ENCODE results near the gene LRRC37A2. TPM values are rescaled to one million over a fixed set of nuclear protein-coding genes. Genes with fewer than 3 reads are reported as not detected.
"Not testable (repeated sequence)": the region's sequence is repeated elsewhere in the genome, so short reads cannot be mapped to it uniquely, and the experiment has no call there.

The LRRC37A2 gene
- total RNA-seq, 1 experiment from 2014 or later: 8.3 TPM

DNA sequence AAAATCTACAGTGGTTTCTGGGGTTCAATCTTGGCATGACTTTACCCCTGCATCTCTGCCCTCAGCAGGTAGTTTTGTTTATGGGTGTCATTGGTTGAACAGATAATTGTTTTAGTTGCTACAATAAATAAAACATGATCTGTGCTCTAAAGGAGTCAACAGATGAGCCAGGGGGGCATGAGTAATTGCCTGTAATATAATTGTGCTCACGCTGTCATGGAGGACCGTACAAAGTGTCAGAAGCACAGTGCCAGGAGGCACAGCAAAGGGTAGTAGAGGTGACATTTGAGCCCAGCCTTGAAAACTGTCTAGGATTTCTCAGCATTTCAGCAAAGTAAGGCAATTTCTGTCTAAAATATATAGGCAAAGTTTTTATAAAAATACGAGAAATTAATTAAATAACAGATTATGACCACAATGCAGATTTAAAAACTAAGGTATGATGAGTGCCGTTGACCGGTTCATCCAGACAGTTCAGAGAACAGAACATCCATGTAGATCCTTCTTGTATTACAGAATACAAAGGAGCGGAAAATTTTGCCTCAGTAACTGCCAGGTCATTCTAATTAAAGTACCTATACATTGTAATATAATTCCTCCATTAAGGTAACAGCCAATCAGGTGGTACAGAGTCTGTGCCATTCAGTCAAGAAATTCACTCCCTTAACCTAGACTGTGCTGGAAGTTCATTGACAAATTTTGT lies 12.7 kb upstream of the LRRC37A2 start:
- ATAC-seq; H3K27ac ChIP-seq (ENCODE audit: low read length); H3K4me3 ChIP-seq (ENCODE audit: low read length); H2AFZ ChIP-seq (ENCODE audit: low read length); H3K9ac ChIP-seq (ENCODE audit: low read length); BruUV-seq (replicated peaks); H3K27me3 ChIP-seq (ENCODE audit: low read length); CTCF ChIA-PET; H3K79me2 ChIP-seq (ENCODE audit: low read length); H3K36me3 ChIP-seq (ENCODE audit: low read depth, low read length); DNase-seq; H3K4me1 ChIP-seq (ENCODE audit: insufficient read depth, low read length); intact Hi-C loops (cut with micrococcal nuclease); H4K20me1 ChIP-seq (ENCODE audit: low read length); H3K9me3 ChIP-seq (ENCODE audit: low read length); POLR2A ChIA-PET (ENCODE audit: unreplicated experiment); H3K4me2 ChIP-seq (ENCODE audit: low read length); H3K9me2 ChIP-seq (replicated peaks; ENCODE audit: low read length); H3F3A ChIP-seq (ENCODE audit: low read length, unreplicated experiment): not testable (repeated sequence)

DNA sequence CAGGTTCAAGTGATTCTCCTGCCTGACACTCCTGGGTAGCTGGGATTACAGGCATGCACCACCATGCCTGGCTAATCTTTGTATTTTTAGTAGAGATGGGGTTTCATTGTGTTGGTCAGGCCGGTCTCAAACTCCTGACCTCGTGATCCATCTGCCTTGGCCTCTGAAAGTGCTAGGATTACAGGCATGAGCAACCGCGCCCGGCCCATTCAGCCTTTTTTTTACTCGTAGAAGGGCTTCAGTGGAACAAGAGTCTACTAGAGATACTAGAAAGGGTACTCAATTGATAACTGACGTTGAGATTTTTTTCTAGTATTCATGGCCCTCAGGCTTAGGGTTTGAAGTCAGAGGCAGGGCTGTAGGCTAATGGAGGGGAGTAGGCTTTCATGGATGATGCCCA lies 6.4 kb upstream of the LRRC37A2 start:
- intact Hi-C loops (cut with micrococcal nuclease); DNase-seq; H3K9ac ChIP-seq (ENCODE audit: low read length): not testable (repeated sequence)

DNA sequence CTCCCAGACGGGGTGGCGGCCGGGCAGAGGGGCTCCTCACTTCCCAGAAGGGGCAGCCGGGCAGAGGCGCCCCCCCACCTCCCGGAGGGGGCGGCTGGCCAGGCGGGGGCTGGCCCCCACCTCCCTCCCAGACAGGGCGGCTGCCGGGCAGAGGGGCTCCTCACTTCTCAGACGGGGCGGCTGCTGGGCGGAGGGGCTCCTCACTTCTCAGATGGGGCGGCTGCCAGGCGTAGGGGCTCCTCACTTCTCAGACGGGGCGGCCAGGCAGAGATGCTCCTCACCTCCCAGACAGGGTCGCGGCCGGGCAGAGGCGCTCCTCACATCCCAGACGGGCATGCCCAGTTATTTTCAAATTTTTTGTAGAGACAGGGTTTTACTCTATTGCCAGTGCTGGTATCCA lies 22.4 kb downstream of the LRRC37A2 start:
- H4K20me1 ChIP-seq (ENCODE audit: low read length); ATAC-seq; H3F3A ChIP-seq (ENCODE audit: low read length, unreplicated experiment); H3K79me2 ChIP-seq (ENCODE audit: low read length); H3K9ac ChIP-seq (ENCODE audit: low read length); H3K4me3 ChIP-seq (ENCODE audit: low read length); H3K9me3 ChIP-seq (ENCODE audit: low read length); H3K4me2 ChIP-seq (ENCODE audit: low read length); DNase-seq; H3K36me3 ChIP-seq (ENCODE audit: low read depth, low read length); H3K27ac ChIP-seq (ENCODE audit: low read length); CTCF ChIA-PET; H2AFZ ChIP-seq (ENCODE audit: low read length); intact Hi-C loops (cut with micrococcal nuclease); H3K4me1 ChIP-seq (ENCODE audit: insufficient read depth, low read length); H3K9me2 ChIP-seq (replicated peaks; ENCODE audit: low read length); H3K27me3 ChIP-seq (ENCODE audit: low read length); POLR2A ChIA-PET (ENCODE audit: unreplicated experiment); BruUV-seq (replicated peaks): not testable (repeated sequence)

More for the DNA sequence above, 6.4 kb upstream of the LRRC37A2 start:
- H3K4me2 ChIP-seq (ENCODE audit: low read length); H3K4me1 ChIP-seq (ENCODE audit: insufficient read depth, low read length); H3K79me2 ChIP-seq (ENCODE audit: low read length); POLR2A ChIA-PET (ENCODE audit: unreplicated experiment); H3K27ac ChIP-seq (ENCODE audit: low read length); ATAC-seq; CTCF ChIA-PET; H3K9me2 ChIP-seq (replicated peaks; ENCODE audit: low read length); H3K4me3 ChIP-seq (ENCODE audit: low read length); H3K27me3 ChIP-seq (ENCODE audit: low read length); H2AFZ ChIP-seq (ENCODE audit: low read length); H4K20me1 ChIP-seq (ENCODE audit: low read length); H3F3A ChIP-seq (ENCODE audit: low read length, unreplicated experiment); H3K9me3 ChIP-seq (ENCODE audit: low read length); BruUV-seq (replicated peaks); H3K36me3 ChIP-seq (ENCODE audit: low read depth, low read length): not testable (repeated sequence)

DNA sequence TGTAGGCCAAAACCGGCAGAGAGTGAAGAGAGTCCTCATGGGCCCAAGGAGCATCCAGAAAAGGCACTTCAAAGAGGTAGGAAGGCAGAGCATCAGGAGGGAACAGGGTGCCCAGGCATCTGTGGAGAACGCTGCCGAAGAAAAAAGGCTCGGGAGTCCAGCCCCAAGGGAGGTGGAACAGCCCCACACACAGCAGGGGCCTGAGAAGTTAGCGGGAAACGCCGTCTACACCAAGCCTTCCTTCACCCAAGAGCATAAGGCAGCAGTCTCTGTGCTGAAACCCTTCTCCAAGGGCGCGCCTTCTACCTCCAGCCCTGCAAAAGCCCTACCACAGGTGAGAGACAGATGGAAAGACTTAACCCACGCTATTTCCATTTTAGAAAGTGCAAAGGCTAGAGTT lies 36.3 kb downstream of the LRRC37A2 start:
- H3K36me3 ChIP-seq (ENCODE audit: low read depth, low read length); H2AFZ ChIP-seq (ENCODE audit: low read length); CTCF ChIA-PET; ATAC-seq; H3K27me3 ChIP-seq (ENCODE audit: low read length); H3K9me3 ChIP-seq (ENCODE audit: low read length); H3K9me2 ChIP-seq (replicated peaks; ENCODE audit: low read length); DNase-seq; H3K9ac ChIP-seq (ENCODE audit: low read length); H3F3A ChIP-seq (ENCODE audit: low read length, unreplicated experiment); H4K20me1 ChIP-seq (ENCODE audit: low read length); H3K4me2 ChIP-seq (ENCODE audit: low read length); POLR2A ChIA-PET (ENCODE audit: unreplicated experiment); H3K4me3 ChIP-seq (ENCODE audit: low read length); H3K79me2 ChIP-seq (ENCODE audit: low read length); intact Hi-C loops (cut with micrococcal nuclease); H3K27ac ChIP-seq (ENCODE audit: low read length); H3K4me1 ChIP-seq (ENCODE audit: insufficient read depth, low read length): not testable (repeated sequence)
- TSS peak; percentile 40 for BruUV-seq (replicated peaks)

DNA sequence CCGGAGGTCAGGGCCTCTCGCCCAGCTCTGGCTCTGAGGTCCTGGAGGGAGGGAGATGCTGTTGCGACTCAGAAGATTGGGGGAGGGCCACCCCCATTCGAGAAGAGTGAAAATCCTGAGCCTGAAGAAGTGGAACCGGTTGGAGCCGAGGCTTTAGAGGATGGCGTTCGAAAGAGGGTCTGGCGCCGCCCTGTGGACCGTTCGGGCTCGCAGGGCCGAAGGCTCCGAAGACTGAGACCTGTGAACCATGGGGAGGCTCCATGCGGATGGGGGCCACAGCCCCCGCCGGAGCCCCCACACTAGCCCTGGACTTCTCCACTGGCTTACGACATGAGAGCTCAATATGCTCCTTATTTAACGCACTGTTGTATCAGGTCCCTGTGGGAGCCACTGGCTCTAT lies 46.9 kb downstream of the LRRC37A2 start:
- H4K20me1 ChIP-seq (ENCODE audit: low read length); CTCF ChIA-PET; H3K27ac ChIP-seq (ENCODE audit: low read length); H3K9ac ChIP-seq (ENCODE audit: low read length); BruUV-seq (replicated peaks); H2AFZ ChIP-seq (ENCODE audit: low read length); H3K9me3 ChIP-seq (ENCODE audit: low read length); intact Hi-C loops (cut with micrococcal nuclease); H3K79me2 ChIP-seq (ENCODE audit: low read length); POLR2A ChIA-PET (ENCODE audit: unreplicated experiment); DNase-seq; H3F3A ChIP-seq (ENCODE audit: low read length, unreplicated experiment); H3K4me3 ChIP-seq (ENCODE audit: low read length); H3K4me2 ChIP-seq (ENCODE audit: low read length); H3K4me1 ChIP-seq (ENCODE audit: insufficient read depth, low read length); H3K36me3 ChIP-seq (ENCODE audit: low read depth, low read length); H3K27me3 ChIP-seq (ENCODE audit: low read length); H3K9me2 ChIP-seq (replicated peaks; ENCODE audit: low read length); ATAC-seq: not testable (repeated sequence)

DNA sequence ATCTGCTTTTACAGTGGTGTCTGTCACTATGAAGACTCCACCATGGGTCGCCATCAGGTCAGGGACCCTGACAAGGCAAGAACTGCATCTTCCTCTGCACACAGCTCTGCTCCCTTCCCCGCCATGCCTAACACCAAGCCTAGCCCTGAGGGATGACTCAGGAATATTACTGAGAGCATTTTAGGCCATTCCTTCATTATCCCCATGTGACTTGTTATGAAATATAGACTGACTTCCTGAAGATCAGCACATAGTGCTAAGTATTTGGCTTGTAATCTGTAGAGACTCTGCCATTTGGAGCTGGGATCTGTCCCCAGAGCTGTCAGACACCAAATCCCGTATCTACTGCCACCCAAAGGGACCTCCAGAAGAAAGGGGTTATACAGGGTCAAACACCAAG lies 47.8 kb downstream of the LRRC37A2 start:
- intact Hi-C loops (cut with micrococcal nuclease); BruUV-seq (replicated peaks): not testable (repeated sequence)

DNA sequence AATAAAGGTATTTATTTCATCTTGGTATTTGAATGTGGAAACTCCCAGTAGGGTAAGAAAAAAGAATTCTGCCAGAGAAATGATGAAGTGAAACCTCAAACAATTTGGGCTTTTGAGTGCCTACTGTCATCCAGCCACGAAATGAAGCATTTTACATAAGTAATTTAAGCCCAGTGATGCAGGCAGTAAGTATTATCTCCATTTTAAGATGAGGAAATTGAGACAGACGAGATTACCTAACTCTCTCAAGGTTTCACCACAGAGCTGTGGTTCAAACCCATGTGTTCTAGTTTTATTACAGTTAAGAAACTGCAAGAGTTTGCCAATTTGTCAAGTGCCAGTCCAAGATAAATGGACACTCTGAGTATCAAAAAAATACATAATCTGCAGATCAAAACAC lies 54.0 kb downstream of the LRRC37A2 start:
- H3K4me2 ChIP-seq (ENCODE audit: low read length); CTCF ChIA-PET: not testable (repeated sequence)

More for the DNA sequence above, 47.8 kb downstream of the LRRC37A2 start:
- H2AFZ ChIP-seq (ENCODE audit: low read length); H3K79me2 ChIP-seq (ENCODE audit: low read length); H3F3A ChIP-seq (ENCODE audit: low read length, unreplicated experiment); H3K4me3 ChIP-seq (ENCODE audit: low read length); H3K4me1 ChIP-seq (ENCODE audit: insufficient read depth, low read length); H3K27me3 ChIP-seq (ENCODE audit: low read length); DNase-seq; H3K36me3 ChIP-seq (ENCODE audit: low read depth, low read length); H3K9me2 ChIP-seq (replicated peaks; ENCODE audit: low read length); H3K4me2 ChIP-seq (ENCODE audit: low read length); H3K27ac ChIP-seq (ENCODE audit: low read length); CTCF ChIA-PET; H3K9ac ChIP-seq (ENCODE audit: low read length); H4K20me1 ChIP-seq (ENCODE audit: low read length); POLR2A ChIA-PET (ENCODE audit: unreplicated experiment); ATAC-seq; H3K9me3 ChIP-seq (ENCODE audit: low read length): not testable (repeated sequence)

More for the DNA sequence above, 54.0 kb downstream of the LRRC37A2 start:
- H3K4me3 ChIP-seq (ENCODE audit: low read length); H3K9me3 ChIP-seq (ENCODE audit: low read length); H2AFZ ChIP-seq (ENCODE audit: low read length); H4K20me1 ChIP-seq (ENCODE audit: low read length); POLR2A ChIA-PET (ENCODE audit: unreplicated experiment); H3K79me2 ChIP-seq (ENCODE audit: low read length); H3K27me3 ChIP-seq (ENCODE audit: low read length); H3K36me3 ChIP-seq (ENCODE audit: low read depth, low read length); H3K9me2 ChIP-seq (replicated peaks; ENCODE audit: low read length); intact Hi-C loops (cut with micrococcal nuclease); DNase-seq; H3K27ac ChIP-seq (ENCODE audit: low read length); H3K9ac ChIP-seq (ENCODE audit: low read length); H3F3A ChIP-seq (ENCODE audit: low read length, unreplicated experiment); H3K4me1 ChIP-seq (ENCODE audit: insufficient read depth, low read length); ATAC-seq: not testable (repeated sequence)
- TSS peak; percentile 15 for BruUV-seq (replicated peaks)
